Fibroblast of lung (primary cell): ENCODE data around the gene OXCT1.

Source experiments
- CTCF ChIP-seq, 2 donors: IDR thresholded peaks in 1 of 2; conservative IDR thresholded peaks in 1 of 2; 1 replicate in 1 of 2; 2 replicates in 1 of 2; pipeline ENCODE4 v1.5.1; 2011 to 2012; ENCODE audit warnings: low read length in 2 of 2, control low read depth in 1 of 2, inconsistent platforms in 1 of 2, low read depth in 1 of 2, mild to moderate bottlenecking in 1 of 2
- EZH2 ChIP-seq: IDR thresholded peaks from 2 replicates; pipeline ENCODE4 v1.5.1; 2012; ENCODE audit warnings: low read length, control low read depth, mild to moderate bottlenecking; ENCODE audit errors: missing control alignments

GRCh38 chr5:41773799-41774198, 96.4 kb downstream of the OXCT1 start:
- no peak for TF ChIP-seq CTCF (conservative IDR thresholded peaks at IDR 0.05 in 1 of 2, IDR thresholded peaks at IDR 0.05 in 1 of 2; ENCODE audit: low read depth in 1 of 2, low read length in 2 of 2)
- no peak for TF ChIP-seq EZH2
